HT1080 (cell line): ENCODE data around the gene PRR12. TPM values are rescaled to one million over a fixed set of nuclear protein-coding genes. Genes with fewer than 3 reads are reported as not detected.
A peak's percentile ranks its signal among the peaks of the same experiment; 100 is the strongest.

Experiments used
- DNase-seq: peaks from one replicate; pipeline ENCODE4 v3.0.0-alpha.2; 2015; ENCODE audit warnings: low read depth
- small RNA-seq: library from RNA; depleted of rRNA; stranded (forward); fragments of <200 nt; gene quantifications from one replicate; pipeline ENCODE3, GENCODE V24; 2014
- total RNA-seq: library from RNA; depleted of rRNA; stranded (reverse); fragments of >200 nt; shearing (Covaris generic); gene quantifications from 2 replicates; pipeline ENCODE4 v1.2.3, GENCODE V29; 2014; rRNA removed

The PRR12 gene
- total RNA-seq, 1 experiment from 2014 or later, result 6.5 TPM

- DNase-seq, result peak; percentile 78
Measured at GRCh38 chr19:49664171-49665035, 73.4 kb downstream of the PRR12 start.

DNA sequence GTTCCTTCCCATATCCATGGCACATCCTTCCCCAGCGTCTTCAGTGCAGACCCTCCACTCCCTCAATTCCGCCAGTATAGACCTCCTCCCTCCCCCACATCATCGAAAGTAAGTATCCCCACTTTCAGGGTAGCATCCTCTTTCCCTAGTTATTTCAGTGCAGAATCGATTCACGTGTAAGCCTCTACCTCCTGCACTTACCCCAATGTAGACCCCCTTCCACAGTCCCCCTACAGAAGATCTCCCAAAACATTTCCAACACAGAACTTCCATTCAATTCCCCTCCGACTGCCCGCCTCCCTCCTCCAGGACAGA is 74.0 kb downstream of the PRR12 start:
- DNase-seq, result no peak

- peak; percentile 91 for DNase-seq
Measured at GRCh38 chr19:49665351-49666119, 74.6 kb downstream of the PRR12 start, which contains the start of the genes BCL2L12 and IRF3. Gene BCL2L12 (plus strand): TSS chr19:49665933. CDS start chr19:49666693, 760 bp downstream. Gene IRF3 (minus strand): TSS chr19:49665857. CDS start chr19:49664838, 1,019 bp downstream.

GRCh38 chr19:49666120-49666444 is 75.1 kb downstream of the PRR12 start:
- DNase-seq, result no peak

GRCh38 chr19:49667473-49667872 is 76.5 kb downstream of the PRR12 start:
- no peak for DNase-seq

DNA sequence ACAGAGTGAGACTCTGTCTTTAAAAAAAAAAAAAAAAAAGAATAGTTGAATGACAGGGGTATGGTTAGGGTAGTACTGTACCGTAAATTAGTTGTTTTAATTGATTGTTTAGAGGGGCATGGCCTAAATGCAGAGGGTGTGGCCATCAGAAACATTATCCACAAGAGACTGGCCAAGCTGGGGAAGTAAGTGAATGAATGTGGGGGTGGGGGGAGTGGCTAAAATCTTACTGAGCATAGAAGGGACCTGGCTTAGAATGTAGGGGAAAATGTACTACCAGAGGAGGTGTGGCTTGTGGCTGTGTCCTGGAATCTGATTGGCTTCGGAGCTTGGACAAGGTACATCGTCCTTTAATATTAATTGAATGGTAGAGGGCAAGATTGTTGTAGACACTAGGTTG is 78.5 kb downstream of the PRR12 start:
- DNase-seq, result no peak

DNA sequence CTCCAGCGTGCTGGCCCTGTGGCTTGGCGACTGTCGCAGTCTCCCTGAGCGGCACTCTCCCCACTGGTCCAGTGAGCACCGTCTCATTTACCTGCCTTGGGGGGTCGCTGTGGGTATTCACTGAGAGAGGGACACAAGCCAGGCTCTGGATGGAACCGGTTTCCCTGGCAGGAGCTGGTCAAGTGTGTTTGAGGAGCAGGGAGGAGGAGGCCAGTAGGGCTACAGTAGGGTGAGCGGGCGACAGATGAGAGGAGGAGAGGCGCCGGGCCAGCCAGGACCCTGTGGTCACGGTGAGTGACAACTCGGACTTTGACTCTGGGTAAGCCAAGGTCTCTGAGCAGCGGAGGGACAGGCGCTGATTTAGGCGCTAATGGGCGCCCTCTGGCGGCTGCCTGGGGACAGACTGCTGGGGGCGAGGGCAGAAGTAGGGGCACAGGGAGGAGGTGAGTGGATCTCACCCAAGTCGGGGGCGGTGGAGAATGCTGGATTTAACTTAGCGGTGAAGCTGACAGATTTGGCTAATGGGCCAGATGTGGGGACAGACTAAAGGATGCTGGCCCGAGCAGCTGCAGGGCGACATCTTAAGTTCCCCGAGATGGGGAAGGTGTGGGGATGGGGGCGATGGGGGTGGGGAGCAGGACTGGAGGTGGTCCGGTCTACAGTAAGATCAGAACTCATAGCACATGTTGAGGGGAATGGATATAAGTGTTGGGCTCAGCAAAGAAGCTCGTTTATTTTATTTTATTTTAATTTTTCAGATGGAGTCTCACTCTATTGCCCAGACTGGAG is 81.3 kb downstream of the PRR12 start:
- peak; percentile 63 for DNase-seq

Small RNAs within 50 kb of the gene (small RNA-seq; reads per million reads assigned to genes)
- not detected for gene RF00019

Other genes starting within 250 kb of the PRR12 start
- gene TEAD2, start 228.8 kb upstream of the PRR12 start, total RNA-seq, result 6.5 and 7.6 TPM in 2 replicates
- gene DKKL1, start 227.3 kb upstream of the PRR12 start, total RNA-seq, result not detected in 2 replicates
- gene KASH5, start 202.9 kb upstream of the PRR12 start, total RNA-seq, result not detected in 2 replicates
- not detected in 2 replicates for gene PTH2, start 167.7 kb upstream of the PRR12 start, total RNA-seq
- gene GFY, start 165.8 kb upstream of the PRR12 start, total RNA-seq, result not detected in 2 replicates
- gene SLC17A7, start 149.7 kb upstream of the PRR12 start, total RNA-seq, result 0.07 and 1.7 TPM in 2 replicates
- gene PIH1D1, start 139.4 kb upstream of the PRR12 start, total RNA-seq, result 203 and 223 TPM in 2 replicates
- 55.1 and 75.5 TPM in 2 replicates for gene ALDH16A1, start 138.0 kb upstream of the PRR12 start, total RNA-seq
- gene FLT3LG, start 117.0 kb upstream of the PRR12 start, total RNA-seq, result 6.8 and 7.3 TPM in 2 replicates
- 5,406 and 6,095 TPM in 2 replicates for gene RPL13A, start 103.6 kb upstream of the PRR12 start, total RNA-seq
- gene RPS11, start 94.7 kb upstream of the PRR12 start, total RNA-seq, result 2,830 and 3,374 TPM in 2 replicates
- 3.9 and 8.7 TPM in 2 replicates for gene FCGRT, start 78.5 kb upstream of the PRR12 start, total RNA-seq
- 11.7 and 13.7 TPM in 2 replicates for gene RCN3, start 63.2 kb upstream of the PRR12 start, total RNA-seq
- gene NOSIP, start 10.6 kb upstream of the PRR12 start, total RNA-seq, result 140 and 203 TPM in 2 replicates
- gene PRRG2, start 9.9 kb upstream of the PRR12 start, total RNA-seq, result 0.70 and 1.1 TPM in 2 replicates
- 23.5 and 26.7 TPM in 2 replicates for gene RRAS, start 49.0 kb downstream of the PRR12 start, total RNA-seq
- 21.2 and 31.7 TPM in 2 replicates for gene SCAF1, start 51.0 kb downstream of the PRR12 start, total RNA-seq
- 55.9 and 62.7 TPM in 2 replicates for gene IRF3, start 74.7 kb downstream of the PRR12 start, total RNA-seq
- gene BCL2L12, start 74.8 kb downstream of the PRR12 start, total RNA-seq, result 21.2 and 26.0 TPM in 2 replicates
- 540 and 551 TPM in 2 replicates for gene PRMT1, start 86.1 kb downstream of the PRR12 start, total RNA-seq
- 9.6 and 11.1 TPM in 2 replicates for gene ADM5, start 98.4 kb downstream of the PRR12 start, total RNA-seq
- gene CPT1C, start 99.9 kb downstream of the PRR12 start, total RNA-seq, result 0.84 TPM in 1 of 2 replicates, not detected in the other
- not detected in 2 replicates for gene TSKS, start 172.1 kb downstream of the PRR12 start, total RNA-seq
- 63.5 and 75.0 TPM in 2 replicates for gene AP2A1, start 175.8 kb downstream of the PRR12 start, total RNA-seq
- gene FUZ, start 222.1 kb downstream of the PRR12 start, total RNA-seq, result 69.5 and 72.2 TPM in 2 replicates
- 15.3 and 18.7 TPM in 2 replicates for gene MED25, start 227.1 kb downstream of the PRR12 start, total RNA-seq